Right lobe of liver (tissue), 6 donors: Measurements from ENCODE around the gene AGR3. TPM values are rescaled to one million over a fixed set of nuclear protein-coding genes. Genes with fewer than 3 reads are reported as not detected.
A peak's percentile ranks its signal among the peaks of the same experiment; 100 is the strongest.

Source experiments
- ATAC-seq, 4 donors: fragments of 200-7000 bp; cut with Tn5 transposase; one replicate each; pipeline ENCODE4 v1.9.1; 2020; ENCODE audit warnings: mild to moderate bottlenecking in 4 of 4, moderate library complexity in 4 of 4
- DNase-seq, 3 donors: peaks; one replicate each; pipeline ENCODE4 v3.0.0-alpha.2; 2020
- H3K27ac ChIP-seq, 3 donors: fragments of 200-600 bp; one replicate each; pipeline ENCODE4 v1.8.0; 2022
- H3K27me3 ChIP-seq, 2 donors: fragments of 200-600 bp; one replicate each; pipeline ENCODE4 v1.8.0; 2022
- H3K36me3 ChIP-seq, 4 donors: fragments of 200-600 bp; sonication (generic) in 1 of 4; one replicate each; pipeline versions ENCODE4 v1.5.1 to v1.8.0; 2017 to 2022; ENCODE audit warnings: control low read depth in 1 of 4
- H3K4me1 ChIP-seq, 4 donors: fragments of 200-600 bp; sonication (generic) in 1 of 4; one replicate each; pipeline versions ENCODE4 v1.5.1 to v1.8.0; 2017 to 2022; ENCODE audit warnings: control low read depth in 1 of 4
- H3K4me3 ChIP-seq, 3 donors: fragments of 200-600 bp; one replicate each; pipeline ENCODE4 v1.8.0; 2022
- H3K9me3 ChIP-seq, 4 donors: fragments of 200-600 bp; sonication (generic) in 1 of 4; one replicate each; pipeline versions ENCODE4 v1.5.1 to v1.8.0; 2017 to 2022; ENCODE audit warnings: control low read depth in 1 of 4
- POLR2A ChIP-seq: fragments of 450-650 bp; IDR thresholded peaks from one replicate; pipeline ENCODE4 v1.6.1; 2017; ENCODE audit warnings: antibody characterized with exemption, mild to moderate bottlenecking
- WGBS: methylation state at CpG from one replicate; pipeline ENCODE4 v1.1.6; 2018; ENCODE audit warnings: low coverage, low lambda C conversion rate; ENCODE audit not compliant: insufficient coverage; ENCODE audit errors: missing lambda C conversion rate; 5-methylcytosine and 5-hydroxymethylcytosine counted together
- intact Hi-C, 2 donors: fragments of 100-400 bp; cut with DNase I; formaldehyde crosslinking; loops; one replicate each; pipeline versions ENCODE4 v1.11.2 to v1.14.1; 2022
- total RNA-seq, 6 experiments: library from RNA; depleted of rRNA in 2 of 6; stranded (reverse); fragments of >200 nt in 2 of 6; fragmentation: NEBNext Ultra II Directional in 3 of 6; extraction: Animal tissue kit (Norgen Biotek cat#: 25700) in 3 of 6; gene quantifications; one replicate each; pipeline versions ENCODE4 v1.1.0 to v1.2.4, GENCODE V29; 2016 to 2023
- TF ChIP-seq, protein P1 (sequence below), 4 donors: fragments of 200-600 bp in 3 of 4; fragments of 450-650 bp in 1 of 4; IDR thresholded peaks; one replicate each; pipeline versions ENCODE4 v1.5.1 to v1.8.0; 2016 to 2022; ENCODE audit warnings: antibody characterized with exemption in 4 of 4, mild to moderate bottlenecking in 2 of 4
- donor health status: DM: no; HTN: yes; CAD: no.
- donor health status: DM: no; HTN: no; CAD: no.
- donor health status: DM: no; HTN: no; CAD: no.
- donor health status: DM: no; HTN: yes; CAD: no.
- donor health status: DM: no; HTN: yes; CAD: no.

Gene AGR3
- total RNA-seq, 6 experiments from 2014 or later = not detected

GRCh38 chr7:16889305-16889704 lies 7.5 kb upstream of the AGR3 start:
- no peak for TF ChIP-seq POLR2A
- TF ChIP-seq, protein P1, sequence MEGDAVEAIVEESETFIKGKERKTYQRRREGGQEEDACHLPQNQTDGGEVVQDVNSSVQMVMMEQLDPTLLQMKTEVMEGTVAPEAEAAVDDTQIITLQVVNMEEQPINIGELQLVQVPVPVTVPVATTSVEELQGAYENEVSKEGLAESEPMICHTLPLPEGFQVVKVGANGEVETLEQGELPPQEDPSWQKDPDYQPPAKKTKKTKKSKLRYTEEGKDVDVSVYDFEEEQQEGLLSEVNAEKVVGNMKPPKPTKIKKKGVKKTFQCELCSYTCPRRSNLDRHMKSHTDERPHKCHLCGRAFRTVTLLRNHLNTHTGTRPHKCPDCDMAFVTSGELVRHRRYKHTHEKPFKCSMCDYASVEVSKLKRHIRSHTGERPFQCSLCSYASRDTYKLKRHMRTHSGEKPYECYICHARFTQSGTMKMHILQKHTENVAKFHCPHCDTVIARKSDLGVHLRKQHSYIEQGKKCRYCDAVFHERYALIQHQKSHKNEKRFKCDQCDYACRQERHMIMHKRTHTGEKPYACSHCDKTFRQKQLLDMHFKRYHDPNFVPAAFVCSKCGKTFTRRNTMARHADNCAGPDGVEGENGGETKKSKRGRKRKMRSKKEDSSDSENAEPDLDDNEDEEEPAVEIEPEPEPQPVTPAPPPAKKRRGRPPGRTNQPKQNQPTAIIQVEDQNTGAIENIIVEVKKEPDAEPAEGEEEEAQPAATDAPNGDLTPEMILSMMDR (IDR thresholded peaks at IDR 0.05) = no peak
- ATAC-seq (peak; percentile 43 to 53 (median 50)), DNase-seq (no peak)
- intact Hi-C loops = no loop called here
- Histone ChIP-seq H3K4me1 (peaks cover 0 to 8% (median 0%) of the 10 kb centered on the region in 4 donors), H3K4me3 (no peak overlapping the region), H3K27me3 (no peaks in the 10 kb centered on the region), H3K27ac (no peak overlapping the region), H3K9me3 (no peaks in the 10 kb centered on the region), H3K36me3 (no peaks in the 10 kb centered on the region)
- WGBS = 59% methylated on average over 5 of the region's 5 CpGs

DNA sequence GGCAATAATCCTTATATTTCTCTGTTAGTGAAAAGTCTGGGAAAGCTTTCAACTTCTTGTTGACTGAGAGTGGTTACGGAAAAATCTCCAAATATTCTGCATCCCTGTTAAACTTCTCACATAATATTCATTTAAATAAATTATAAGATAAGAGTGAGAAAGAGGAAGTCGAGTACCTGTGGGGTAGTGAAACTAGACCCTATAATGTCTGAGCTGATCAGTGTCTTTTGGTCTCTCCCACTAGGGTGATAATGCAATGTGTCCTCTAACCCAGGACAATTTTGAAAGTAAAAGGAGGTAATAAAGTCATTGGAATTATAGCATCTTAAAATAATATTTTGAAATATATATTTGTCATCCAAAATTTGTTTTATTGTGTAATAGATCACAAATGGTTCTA lies 2.1 kb upstream of the AGR3 start:
- 58% methylated on average over 2 of the region's 2 CpGs for WGBS

DNA sequence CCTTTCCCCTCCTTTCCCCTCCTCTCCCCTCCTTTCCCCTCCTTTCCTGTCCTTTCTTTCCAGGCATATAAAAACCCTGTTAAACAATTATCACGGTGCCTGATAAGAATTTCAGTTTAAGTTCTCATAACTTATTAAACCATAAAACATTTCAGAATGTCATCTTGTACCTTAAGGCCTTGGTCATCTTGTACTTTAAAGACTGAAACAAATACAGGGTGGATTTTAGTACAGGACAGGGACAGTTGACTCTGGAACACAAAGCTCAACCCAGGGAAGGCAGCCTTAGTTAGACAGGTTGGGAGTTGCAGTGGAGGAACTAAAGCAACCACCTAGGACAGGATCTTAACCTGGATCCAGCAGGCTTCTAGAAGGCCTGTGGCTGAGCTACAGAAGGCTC lies 1.2 kb downstream of the AGR3 start:
- ATAC-seq (no peak), DNase-seq (no peak)
- TF ChIP-seq, protein P1 (IDR thresholded peaks at IDR 0.05) = no peak
- no peak for TF ChIP-seq POLR2A
- 75% methylated on average over 1 of the region's 1 CpG for WGBS
- intact Hi-C loops = no loop called here
- H3K27ac ChIP-seq = no peak overlapping the region
- no peaks in the 10 kb centered on the region for H3K4me1 ChIP-seq
- H3K36me3 ChIP-seq = no peaks in the 10 kb centered on the region
- H3K27me3 ChIP-seq = no peaks in the 10 kb centered on the region
- no peak overlapping the region for H3K4me3 ChIP-seq
- no peaks in the 10 kb centered on the region for H3K9me3 ChIP-seq

More for the DNA sequence above, 2.1 kb upstream of the AGR3 start:
- intact Hi-C loops = no loop called here
- ATAC-seq (no peak), DNase-seq (no peak)
- Histone ChIP-seq H3K4me1 (no peaks in the 10 kb centered on the region), H3K27ac (no peak overlapping the region), H3K9me3 (no peaks in the 10 kb centered on the region), H3K36me3 (no peaks in the 10 kb centered on the region), H3K4me3 (no peak overlapping the region), H3K27me3 (no peaks in the 10 kb centered on the region)
- TF ChIP-seq, protein P1 (IDR thresholded peaks at IDR 0.05) = no peak
- TF ChIP-seq POLR2A = no peak

- WGBS = 65% methylated on average over 1 of the region's 1 CpG
- intact Hi-C loops = no loop called here
- H3K27me3 ChIP-seq = no peaks in the 10 kb centered on the region
- ATAC-seq = no peak
- no peak for TF ChIP-seq POLR2A
- TF ChIP-seq, protein P1 (IDR thresholded peaks at IDR 0.05) = no peak
- H3K36me3 ChIP-seq = no peaks in the 10 kb centered on the region
- no peak for DNase-seq
- no peaks in the 10 kb centered on the region for H3K9me3 ChIP-seq
- H3K4me3 ChIP-seq = no peak overlapping the region
- no peak overlapping the region for H3K27ac ChIP-seq
- no peaks in the 10 kb centered on the region for H3K4me1 ChIP-seq
Observed at GRCh38 chr7:16879181-16879580, 2.6 kb downstream of the AGR3 start.

GRCh38 chr7:16875861-16876260 lies 5.9 kb downstream of the AGR3 start:
- Histone ChIP-seq H3K27me3 (no peaks in the 10 kb centered on the region), H3K36me3 (no peaks in the 10 kb centered on the region), H3K4me3 (no peak overlapping the region), H3K27ac (no peak overlapping the region), H3K4me1 (no peaks in the 10 kb centered on the region), H3K9me3 (no peaks in the 10 kb centered on the region)
- intact Hi-C loops = no loop called here
- 33% methylated on average over 1 of the region's 1 CpG for WGBS
- no peak for ATAC-seq
- no peak for TF ChIP-seq POLR2A
- TF ChIP-seq, protein P1 (IDR thresholded peaks at IDR 0.05) = no peak
- no peak for DNase-seq
